Body of pancreas (tissue), 4 donors: Measurements from ENCODE around the gene ZC3H18.

ENCODE experiments used
- CTCF ChIP-seq, 7 experiments: fragments of 450-650 bp in 4 of 7; fragments of 200-600 bp in 3 of 7; sonication (generic) in 3 of 7; IDR thresholded peaks; one replicate each; pipeline ENCODE4 v1.5.1; 2016 to 2019; ENCODE audit warnings: antibody characterized with exemption in 7 of 7
- POLR2A ChIP-seq, 3 donors: fragments of 450-650 bp; IDR thresholded peaks; one replicate each; pipeline ENCODE4 v1.6.1; 2016; ENCODE audit warnings: antibody characterized with exemption in 3 of 3, mild to moderate bottlenecking in 2 of 3

DNA sequence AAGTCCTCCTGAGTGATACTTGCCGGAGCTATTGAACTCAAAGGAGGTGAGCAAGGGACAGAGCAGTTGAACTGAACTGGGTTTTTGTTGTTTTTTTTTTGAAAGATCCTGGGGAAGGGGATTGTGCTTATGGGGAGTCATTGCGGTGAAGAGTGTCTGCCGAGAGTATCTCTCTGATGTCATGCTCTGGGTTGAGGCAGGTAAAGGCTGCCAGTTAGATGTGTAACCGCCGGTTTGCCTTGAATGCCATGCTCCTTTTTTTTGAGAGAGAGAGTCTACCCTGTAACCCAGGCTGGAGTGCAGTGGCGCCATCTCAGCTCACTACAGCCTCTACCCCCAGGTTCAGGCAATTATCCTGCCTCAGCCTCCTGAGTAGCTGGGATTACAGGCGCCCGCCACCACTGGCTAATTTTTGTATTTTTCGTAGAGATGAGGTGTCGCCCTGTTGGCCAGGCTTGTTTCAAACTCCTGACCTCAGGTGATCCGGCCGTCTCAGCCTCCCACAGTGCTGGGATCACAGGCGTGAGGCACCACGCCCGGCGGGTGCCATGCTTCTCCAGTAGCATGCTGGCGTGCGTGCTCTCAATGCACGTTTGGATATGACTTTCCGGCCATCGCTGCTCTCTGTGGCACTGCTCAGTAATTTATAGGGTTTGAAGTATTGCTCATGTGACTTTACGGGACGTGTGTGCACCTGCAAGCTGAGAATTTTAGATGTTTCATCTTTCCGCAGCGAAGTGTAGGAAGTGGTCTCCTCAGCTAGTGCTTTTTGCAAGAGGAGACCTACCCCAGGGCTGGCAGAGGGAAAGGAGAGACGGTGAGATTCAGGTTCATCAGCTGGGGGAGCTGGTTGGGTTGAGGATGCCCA is 8.5 kb downstream of the ZC3H18 start:
- no peak for TF ChIP-seq CTCF (IDR thresholded peaks at IDR 0.05)
- no peak for TF ChIP-seq POLR2A (IDR thresholded peaks at IDR 0.05)
